ENCODE results near the gene TNIK. TPM values are rescaled to one million over a fixed set of nuclear protein-coding genes. Genes with fewer than 3 reads are reported as not detected.

Gene TNIK
- total RNA-seq, 1 donor from 2014 or later: 2.5 TPM

DNA sequence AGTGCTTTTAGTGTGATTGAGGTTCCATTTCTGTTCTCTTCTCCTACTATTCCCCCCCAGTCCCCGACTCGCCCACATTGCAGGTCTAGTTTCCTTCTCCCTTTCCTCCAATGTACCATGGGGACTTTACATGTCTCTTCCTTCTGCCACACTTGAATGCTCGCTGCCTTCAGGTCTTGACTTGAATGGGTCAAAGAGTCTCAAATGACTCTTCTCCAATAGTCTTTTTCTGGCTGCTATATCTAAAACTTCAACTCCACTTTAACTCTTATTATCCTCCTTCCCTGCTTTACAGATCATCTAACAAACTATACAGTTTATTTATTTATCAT is 219.7 kb downstream of the TNIK start:
- intact Hi-C loops (cut with micrococcal nuclease): no loop called here
- Mint-ChIP-seq H3K4me3 (no peak overlapping the region), H3K4me1 (no peaks in the 10 kb centered on the region), H3K9me3 (peaks cover 2% of the 10 kb centered on the region), H3K27ac (no peak overlapping the region), H3K36me3 (ENCODE audit: low read depth) (no peaks in the 10 kb centered on the region), H3K27me3 (no peaks in the 10 kb centered on the region)
- ATAC-seq (ENCODE audit: low read depth) (no peak), DNase-seq (no peak)
- ChIA-PET POLR2A (interaction anchor here (0.8 kb wide), 1 partner anchor 8 kb away, joined by 3 read pairs; no protein-coding TSS in a partner anchor), CTCF (no interaction called here)
- TF ChIP-seq, protein P1, sequence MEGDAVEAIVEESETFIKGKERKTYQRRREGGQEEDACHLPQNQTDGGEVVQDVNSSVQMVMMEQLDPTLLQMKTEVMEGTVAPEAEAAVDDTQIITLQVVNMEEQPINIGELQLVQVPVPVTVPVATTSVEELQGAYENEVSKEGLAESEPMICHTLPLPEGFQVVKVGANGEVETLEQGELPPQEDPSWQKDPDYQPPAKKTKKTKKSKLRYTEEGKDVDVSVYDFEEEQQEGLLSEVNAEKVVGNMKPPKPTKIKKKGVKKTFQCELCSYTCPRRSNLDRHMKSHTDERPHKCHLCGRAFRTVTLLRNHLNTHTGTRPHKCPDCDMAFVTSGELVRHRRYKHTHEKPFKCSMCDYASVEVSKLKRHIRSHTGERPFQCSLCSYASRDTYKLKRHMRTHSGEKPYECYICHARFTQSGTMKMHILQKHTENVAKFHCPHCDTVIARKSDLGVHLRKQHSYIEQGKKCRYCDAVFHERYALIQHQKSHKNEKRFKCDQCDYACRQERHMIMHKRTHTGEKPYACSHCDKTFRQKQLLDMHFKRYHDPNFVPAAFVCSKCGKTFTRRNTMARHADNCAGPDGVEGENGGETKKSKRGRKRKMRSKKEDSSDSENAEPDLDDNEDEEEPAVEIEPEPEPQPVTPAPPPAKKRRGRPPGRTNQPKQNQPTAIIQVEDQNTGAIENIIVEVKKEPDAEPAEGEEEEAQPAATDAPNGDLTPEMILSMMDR (IDR thresholded peaks at IDR 0.05): no peak

DNA sequence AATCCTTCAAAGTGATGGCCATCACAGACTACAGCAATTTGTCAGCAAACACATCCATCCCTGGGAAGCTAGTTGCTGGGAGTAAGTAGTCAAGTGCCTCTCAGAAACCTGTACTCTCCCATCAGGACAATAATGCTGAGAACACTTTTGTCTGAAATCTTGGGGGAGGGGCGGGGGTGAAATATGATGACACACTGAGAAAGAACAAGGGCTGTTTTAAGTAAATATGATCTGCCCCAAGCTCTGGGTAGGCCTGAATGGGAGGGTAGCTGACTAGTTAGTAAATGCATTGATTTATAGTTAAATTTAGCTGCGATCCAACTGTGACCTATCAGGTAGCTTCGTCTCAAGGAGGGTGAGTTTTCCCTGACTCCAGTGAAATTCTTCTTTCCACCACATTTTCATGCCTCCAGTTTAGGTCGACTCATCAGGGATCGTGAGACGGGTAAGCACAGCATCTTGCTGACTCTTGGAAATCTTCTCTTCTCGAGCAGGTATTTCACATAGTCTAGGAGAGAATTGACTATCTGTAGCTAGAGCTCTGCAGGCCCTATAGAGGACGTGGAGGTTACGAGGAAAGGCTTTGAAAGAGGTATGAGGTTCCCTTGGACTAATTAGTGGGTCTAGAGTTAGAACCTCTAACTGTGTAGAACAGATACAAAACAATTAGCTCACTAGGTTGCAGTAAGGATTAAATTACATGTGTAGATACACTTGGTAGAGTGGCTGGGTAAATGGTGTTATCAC is 220.3 kb downstream of the TNIK start:
- H3K9me3 Mint-ChIP-seq: peaks cover 2% of the 10 kb centered on the region
- no peaks in the 10 kb centered on the region for H3K36me3 Mint-ChIP-seq (ENCODE audit: low read depth)
- ChIA-PET POLR2A (interaction anchor here (0.8 kb wide), 1 partner anchor 9 kb away, joined by 3 read pairs; no protein-coding TSS in a partner anchor), CTCF (no interaction called here)
- intact Hi-C loops (cut with micrococcal nuclease): no loop called here
- no peak for ATAC-seq (ENCODE audit: low read depth)
- H3K4me3 Mint-ChIP-seq: no peak overlapping the region
- TF ChIP-seq, protein P1 (IDR thresholded peaks at IDR 0.05): no peak
- no peak overlapping the region for H3K27ac Mint-ChIP-seq
- H3K4me1 Mint-ChIP-seq: no peaks in the 10 kb centered on the region
- DNase-seq: no peak
- no peaks in the 10 kb centered on the region for H3K27me3 Mint-ChIP-seq

DNA sequence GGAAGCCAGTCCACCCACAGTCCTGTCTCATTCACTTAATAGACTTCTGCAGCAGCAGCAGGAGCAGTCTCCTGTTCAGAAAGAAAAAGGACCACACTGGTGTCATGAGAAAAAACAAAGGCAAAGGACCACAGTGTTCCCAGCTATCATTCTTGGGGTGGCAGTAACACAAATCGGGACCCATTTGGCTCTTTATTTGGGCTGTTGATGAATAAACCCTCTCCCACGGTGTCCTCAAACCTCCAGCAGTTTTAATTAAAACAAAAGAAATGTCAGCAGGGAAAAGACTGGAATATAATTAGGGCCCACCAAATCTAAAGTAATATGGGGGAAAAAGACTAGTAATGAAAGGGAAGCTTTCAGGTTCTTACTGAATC is 223.2 kb downstream of the TNIK start:
- CTCF ChIA-PET: no interaction called here
- intact Hi-C loops (cut with micrococcal nuclease): no loop called here
- Mint-ChIP-seq H3K27me3 (no peaks in the 10 kb centered on the region), H3K4me1 (no peaks in the 10 kb centered on the region), H3K27ac (no peak overlapping the region), H3K9me3 (no peaks in the 10 kb centered on the region), H3K36me3 (ENCODE audit: low read depth) (no peaks in the 10 kb centered on the region), H3K4me3 (no peak overlapping the region)
- TF ChIP-seq, protein P1 (IDR thresholded peaks at IDR 0.05): no peak
- POLR2A ChIA-PET: no interaction called here
- DNase-seq (no peak), ATAC-seq (ENCODE audit: low read depth) (no peak)

DNA sequence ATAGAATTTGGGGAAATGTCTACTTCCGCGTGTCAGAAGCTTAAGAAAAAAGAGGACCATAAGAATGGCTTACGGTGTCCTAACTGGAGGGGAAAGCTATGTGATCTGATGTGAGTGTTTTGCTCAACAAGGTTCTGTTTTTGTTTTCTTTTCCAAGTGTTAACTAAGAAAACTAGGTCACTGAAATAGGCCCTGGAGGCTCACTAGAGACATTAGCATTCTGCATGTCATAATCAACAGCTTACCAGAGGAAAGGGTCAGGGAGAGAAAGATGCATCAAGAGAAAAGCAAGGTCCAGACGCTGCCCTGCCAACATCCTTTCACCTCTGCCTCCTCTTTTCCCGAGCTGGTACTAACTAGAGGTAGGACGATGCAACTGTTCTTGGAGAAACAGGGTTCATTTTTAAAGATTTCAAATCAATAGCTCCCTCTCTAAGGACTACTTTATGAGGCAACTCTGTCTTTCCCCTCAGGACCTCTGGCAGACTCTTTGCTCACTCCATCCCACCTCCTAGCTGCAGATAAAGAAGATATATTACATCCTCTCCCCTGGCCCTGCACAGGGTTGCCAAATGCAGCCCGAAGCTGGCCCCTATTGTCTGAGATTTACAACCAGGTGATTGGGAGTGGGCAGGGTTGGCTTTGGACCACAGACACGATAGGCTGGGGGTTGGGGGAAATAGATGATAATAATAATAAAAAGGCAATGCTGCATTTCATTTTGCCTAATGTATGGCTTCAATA is 223.8 kb downstream of the TNIK start:
- TF ChIP-seq, protein P1 (IDR thresholded peaks at IDR 0.05): no peak
- Mint-ChIP-seq H3K4me1 (no peaks in the 10 kb centered on the region), H3K27me3 (no peaks in the 10 kb centered on the region), H3K4me3 (no peak overlapping the region), H3K36me3 (ENCODE audit: low read depth) (no peaks in the 10 kb centered on the region), H3K9me3 (no peaks in the 10 kb centered on the region), H3K27ac (no peak overlapping the region)
- intact Hi-C loops (cut with micrococcal nuclease): no loop called here
- DNase-seq (no peak), ATAC-seq (ENCODE audit: low read depth) (no peak)
- ChIA-PET POLR2A (no interaction called here), CTCF (no interaction called here)

DNA sequence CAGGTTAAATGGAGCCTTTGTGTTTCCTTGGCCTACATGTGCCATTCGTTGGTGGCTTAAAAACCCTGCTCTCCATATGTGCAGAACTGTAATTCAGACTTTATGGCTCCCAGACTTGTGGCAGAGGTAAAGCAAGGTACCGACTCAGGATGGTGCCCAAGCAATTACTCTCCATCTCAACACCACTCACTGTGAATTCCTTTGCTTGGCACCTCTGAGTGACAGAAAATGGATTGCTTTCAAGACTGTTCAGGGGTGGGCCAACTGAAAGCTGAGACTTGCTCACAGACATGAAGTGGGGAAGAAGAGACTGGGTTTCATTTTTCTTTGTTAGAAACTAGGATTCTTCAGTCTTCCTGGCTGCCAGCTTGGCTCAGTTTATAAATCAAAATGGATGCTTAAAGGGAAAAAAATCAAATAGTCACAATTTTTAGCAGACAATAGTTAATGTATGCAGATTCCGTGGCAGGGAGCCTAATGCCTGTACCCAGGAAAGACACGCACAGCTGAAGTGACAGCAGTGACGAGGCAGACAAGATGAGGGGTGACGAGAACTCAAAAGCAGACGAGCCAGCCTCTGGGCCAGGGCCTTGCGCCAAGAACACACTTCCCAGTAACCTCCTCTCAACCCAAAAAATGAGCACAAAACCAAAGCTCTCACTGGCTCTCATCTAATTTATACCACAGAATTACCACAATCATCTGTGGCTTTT is 225.8 kb downstream of the TNIK start:
- CTCF ChIA-PET: no interaction called here
- no peak for ATAC-seq (ENCODE audit: low read depth)
- TF ChIP-seq, protein P1 (IDR thresholded peaks at IDR 0.05): no peak
- Mint-ChIP-seq H3K4me1 (no peaks in the 10 kb centered on the region), H3K4me3 (no peak overlapping the region), H3K36me3 (ENCODE audit: low read depth) (no peaks in the 10 kb centered on the region), H3K9me3 (no peaks in the 10 kb centered on the region), H3K27ac (no peak overlapping the region), H3K27me3 (no peaks in the 10 kb centered on the region)
- POLR2A ChIA-PET: no interaction called here
- no peak for DNase-seq
- intact Hi-C loops (cut with micrococcal nuclease): no loop called here
